NCI-H2171 (cell line): ENCODE measurements around the gene TNS3.
A peak's percentile ranks its signal among the peaks of the same experiment; 100 is the strongest.
"Not testable (repeated sequence)": the region's sequence is repeated elsewhere in the genome, so short reads cannot be mapped to it uniquely, and the experiment has no call there.

Experiments used
- DNase-seq: peaks from one replicate; lab custom pipeline; 2025; lab: John Stamatoyannopoulos, UW

TNS3 gene

GRCh38 chr7:47472444-47473157 is 109.3 kb downstream of the TNS3 start:
- no peak for DNase-seq

- no peak for DNase-seq
Observed at GRCh38 chr7:47471831-47472230, 110.1 kb downstream of the TNS3 start.

- no peak for DNase-seq
Observed at GRCh38 chr7:47471358-47471703, 110.6 kb downstream of the TNS3 start.

- DNase-seq: no peak
Observed at GRCh38 chr7:47470567-47471357, 111.1 kb downstream of the TNS3 start.

- DNase-seq: not testable (repeated sequence)
Observed at GRCh38 chr7:47469846-47470245, 112.1 kb downstream of the TNS3 start.

- DNase-seq: no peak
Observed at GRCh38 chr7:47466832-47467231, 115.1 kb downstream of the TNS3 start.

DNA sequence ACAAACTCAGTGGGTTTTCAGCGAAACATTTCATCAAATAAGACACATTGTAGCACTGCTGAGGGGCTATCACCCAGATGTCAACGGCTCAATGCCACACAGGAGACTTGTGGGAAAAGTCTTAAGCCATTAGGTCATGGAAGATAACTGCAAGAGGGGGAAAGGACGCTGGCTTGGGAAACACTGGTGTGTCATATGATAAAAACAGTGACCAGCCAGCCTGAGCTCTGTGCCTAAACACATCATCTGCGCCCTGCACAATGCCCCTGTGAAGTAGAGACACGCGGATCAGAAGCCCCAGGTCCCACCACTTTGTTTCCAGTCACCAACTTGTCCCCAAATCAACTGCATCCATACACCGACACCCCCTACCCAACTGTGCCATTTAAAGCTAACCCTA is 116.7 kb downstream of the TNS3 start:
- no peak for DNase-seq

DNA sequence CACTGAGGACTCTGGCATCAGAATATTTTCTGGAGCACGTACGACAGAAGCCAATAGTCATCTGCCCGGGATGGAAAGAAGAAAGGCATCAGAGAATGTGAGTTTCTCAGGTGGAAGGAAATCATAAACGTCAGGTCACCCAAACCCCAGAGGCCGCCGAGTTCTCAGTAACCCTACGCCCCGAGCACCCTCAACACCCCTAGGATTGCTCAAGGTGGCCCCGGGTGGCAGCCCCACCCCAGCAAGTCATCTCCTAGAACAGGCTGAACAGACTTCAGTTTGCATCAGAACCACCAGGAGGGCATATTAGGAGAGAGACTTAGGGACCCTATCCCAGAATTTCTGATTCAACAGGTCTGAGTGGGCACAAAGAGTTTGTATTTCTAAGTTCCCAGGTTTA is 117.6 kb downstream of the TNS3 start:
- no peak for DNase-seq

- DNase-seq: no peak
Observed at GRCh38 chr7:47461746-47462145, 120.2 kb downstream of the TNS3 start.

DNA sequence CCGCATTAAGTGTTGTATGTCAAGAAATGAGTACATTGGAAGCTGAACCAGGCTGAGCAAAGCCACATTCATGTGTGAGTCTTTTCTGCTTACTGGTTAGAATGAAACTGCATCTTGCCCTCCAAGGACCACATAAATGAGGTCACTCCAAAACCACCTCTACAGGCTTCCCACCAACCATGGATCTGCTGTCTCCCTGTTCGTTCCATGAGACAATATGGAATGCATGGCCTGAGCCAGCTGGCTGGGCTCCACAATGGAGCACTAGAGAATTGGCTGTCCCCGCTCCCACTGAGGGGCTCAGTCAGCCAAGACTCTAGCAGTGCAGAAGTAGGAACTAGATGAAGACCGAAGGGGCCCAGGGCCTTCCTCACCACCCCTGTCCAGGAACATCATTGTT is 120.8 kb downstream of the TNS3 start:
- no peak for DNase-seq

DNA sequence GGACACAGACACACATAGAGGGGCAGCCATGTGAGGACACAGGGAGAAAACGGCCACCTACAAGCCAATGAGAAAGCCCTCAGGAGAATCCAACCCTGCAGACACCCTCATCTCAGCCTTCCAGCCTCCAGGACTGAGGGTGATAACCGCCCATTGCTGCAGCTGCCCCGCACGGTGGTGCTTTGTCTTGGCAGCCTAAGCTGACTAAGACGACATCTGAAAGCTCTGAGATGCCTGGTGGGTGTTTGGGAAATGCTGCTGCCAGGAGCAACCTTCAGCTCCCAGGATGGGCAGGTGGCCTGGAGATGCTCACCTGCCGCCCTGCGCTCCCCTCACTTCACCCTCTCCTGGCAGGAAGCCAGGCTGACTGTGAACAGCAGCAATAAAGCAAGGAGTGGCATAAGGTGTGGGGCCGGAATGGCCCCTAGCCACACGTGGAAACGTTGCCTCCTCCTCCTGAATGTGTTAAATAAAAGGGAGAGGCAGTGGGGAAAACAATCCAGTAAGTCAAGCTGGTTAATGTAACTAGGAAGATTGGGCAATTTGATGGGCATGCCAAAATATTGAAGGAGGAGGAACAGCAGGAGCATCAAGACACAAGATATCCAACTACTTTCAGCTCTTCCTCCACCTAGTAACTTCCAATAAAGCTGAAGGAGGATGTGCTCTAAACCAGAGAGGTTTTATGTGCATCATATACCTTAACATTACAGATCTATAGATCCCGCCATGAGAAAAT is 121.5 kb downstream of the TNS3 start:
- peak; percentile 96 for DNase-seq

GRCh38 chr7:47458486-47458885 is 123.4 kb downstream of the TNS3 start:
- DNase-seq: no peak

DNA sequence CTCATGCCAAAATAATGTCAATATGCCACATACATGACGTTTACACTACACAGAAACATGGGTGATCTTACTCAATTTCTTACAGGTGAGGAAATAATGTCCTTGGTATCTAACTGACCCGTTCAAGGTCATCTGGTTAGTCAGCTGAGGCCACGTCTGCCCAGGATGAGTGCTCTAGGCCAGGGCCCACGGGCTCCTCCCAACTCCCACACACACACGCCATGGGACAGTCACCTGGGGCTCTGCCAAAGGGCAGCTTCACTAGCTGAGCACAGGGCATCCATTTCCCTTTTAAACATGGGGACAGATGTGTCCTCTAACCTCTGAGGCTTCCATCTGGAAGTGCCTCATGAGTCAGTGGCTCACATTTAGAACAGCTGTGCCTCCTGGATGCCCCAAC is 123.9 kb downstream of the TNS3 start:
- peak; percentile 62 for DNase-seq

DNA sequence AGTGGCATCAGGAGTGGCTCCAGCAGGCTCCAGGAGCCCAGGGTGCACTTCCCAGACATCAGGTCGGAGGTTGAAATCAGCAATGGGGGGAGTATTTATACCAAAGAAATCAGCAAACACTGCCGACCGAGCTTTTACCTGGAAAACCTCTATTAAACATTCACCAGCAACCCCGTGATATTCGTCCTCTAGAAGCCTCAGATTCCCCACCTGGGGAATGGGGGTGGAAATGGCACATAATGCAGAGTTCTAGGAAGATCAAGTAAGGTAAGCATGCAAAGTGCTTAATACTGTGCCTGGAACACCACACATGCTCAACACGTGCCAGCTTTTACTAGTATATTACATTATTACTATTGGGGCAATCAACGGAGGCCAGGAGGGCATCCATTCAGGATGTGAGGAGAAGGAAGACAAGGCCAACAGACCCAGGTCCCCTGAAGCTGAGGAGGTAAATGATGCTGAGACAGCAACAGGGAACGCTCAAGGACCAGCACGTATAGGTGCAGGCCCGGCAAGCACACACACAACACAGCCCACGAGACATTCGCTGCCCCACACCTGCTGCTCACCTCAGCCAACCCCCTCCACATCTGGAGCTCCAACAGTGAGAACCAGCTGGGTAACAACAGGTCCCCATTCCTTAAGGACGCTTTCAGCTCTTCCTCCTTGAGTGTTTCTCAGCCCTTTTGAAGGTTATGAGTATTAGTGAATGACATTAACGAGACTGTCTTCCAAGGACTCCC is 125.5 kb downstream of the TNS3 start:
- no peak for DNase-seq

DNA sequence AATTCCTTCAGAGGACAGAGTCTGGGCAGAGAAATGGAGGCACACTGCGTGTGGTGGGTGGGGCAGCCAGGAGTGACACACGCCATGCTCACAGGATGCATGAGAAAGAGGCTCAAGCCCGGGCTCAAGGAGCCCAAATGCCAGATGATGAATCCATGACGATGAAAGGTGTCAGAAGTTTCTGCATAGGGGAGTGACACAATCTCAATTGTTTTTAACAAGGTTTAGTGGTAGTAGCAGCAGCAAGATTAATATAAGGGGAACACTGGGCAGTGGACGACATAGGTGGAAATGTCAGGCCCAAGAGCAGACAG is 126.1 kb downstream of the TNS3 start:
- DNase-seq: no peak

GRCh38 chr7:47454974-47455871 is 126.7 kb downstream of the TNS3 start:
- DNase-seq: no peak

DNA sequence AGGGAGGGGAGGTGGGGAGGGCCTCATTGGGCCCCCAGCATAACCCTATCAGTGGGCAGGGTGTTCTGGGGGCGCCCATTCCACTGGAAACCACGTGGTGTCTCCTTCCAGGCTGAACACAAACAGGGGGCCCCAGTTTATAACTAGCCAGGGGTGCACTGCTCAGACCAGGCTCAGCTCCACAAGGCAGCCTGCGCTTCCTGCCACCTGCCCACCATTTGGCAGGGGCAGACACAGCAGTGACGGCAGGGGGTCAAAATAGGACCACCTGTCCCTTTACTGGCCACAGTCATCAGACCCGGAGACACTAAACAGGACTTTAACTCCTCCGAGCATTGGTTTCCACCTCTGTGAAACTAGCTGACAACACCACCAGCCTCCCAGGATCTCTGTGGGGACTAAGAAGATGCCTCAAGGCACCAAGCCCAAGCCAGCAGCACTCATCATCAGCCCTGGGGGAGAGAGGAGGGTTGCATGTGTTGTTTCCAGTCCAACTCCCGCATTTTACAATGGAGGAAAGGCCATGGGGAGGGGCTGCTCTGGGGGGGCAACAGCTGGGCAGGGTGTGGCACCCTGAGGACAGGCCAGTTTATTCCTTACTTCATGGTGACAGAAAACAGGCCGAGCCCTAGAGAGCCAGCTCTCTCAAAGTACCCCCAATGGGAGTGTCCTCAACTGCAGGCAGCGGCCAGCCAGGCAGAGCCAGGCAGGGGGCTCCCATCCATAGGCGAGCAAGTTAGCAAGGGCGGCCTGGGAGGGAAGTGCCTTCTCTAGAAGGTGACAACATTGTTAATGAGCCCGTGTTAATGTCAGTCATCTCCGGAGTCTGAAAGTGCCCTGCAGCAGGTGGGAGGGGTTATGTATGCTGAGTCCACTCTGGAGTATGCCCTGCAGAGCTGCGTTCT is 127.6 kb downstream of the TNS3 start:
- DNase-seq: no peak

- no peak for DNase-seq
Observed at GRCh38 chr7:47453093-47454061, 128.5 kb downstream of the TNS3 start.

GRCh38 chr7:47452715-47453092 is 129.2 kb downstream of the TNS3 start:
- DNase-seq: no peak
